GM18951 (cell line): Measurements from ENCODE around the gene ZNF804A.

Experiments used
- POLR2A ChIP-seq: IDR thresholded peaks from 4 replicates; pipeline ENCODE4 v1.6.1; 2011; ENCODE audit warnings: mild to moderate bottlenecking; ENCODE audit not compliant: insufficient read length, insufficient read depth; ENCODE audit errors: extremely low read depth
- in situ Hi-C: fragments of 300-500 bp; cut with MboI; formaldehyde crosslinking; loops from one replicate; pipeline ENCODE4 v1.12.0; 2022; ENCODE audit warnings: low sequenced_read_pairs, mixed read lengths, inconsistent platforms; ENCODE audit not compliant: unreplicated experiment

ZNF804A gene

GRCh38 chr2:184598316-184599053 lies at the start of gene ZNF804A:
Gene ZNF804A (plus strand): TSS chr2:184598529. CDS start chr2:184598960, 431 bp downstream.
- TF ChIP-seq POLR2A = peak; percentile 99
- in situ Hi-C loops = no loop called here

GRCh38 chr2:184549153-184549552 lies 49.2 kb upstream of the ZNF804A start:
- in situ Hi-C loops = no loop called here

GRCh38 chr2:184551626-184552025 lies 46.7 kb upstream of the ZNF804A start:
- in situ Hi-C loops = no loop called here
- TF ChIP-seq POLR2A = no peak

More at GRCh38 chr2:184549153-184549552, 49.2 kb upstream of the ZNF804A start:
- no peak for TF ChIP-seq POLR2A

- no peak for TF ChIP-seq POLR2A
- in situ Hi-C loops = no loop called here
Observed at GRCh38 chr2:184554736-184555135, 43.6 kb upstream of the ZNF804A start.

- TF ChIP-seq POLR2A = no peak
- in situ Hi-C loops = no loop called here
Observed at GRCh38 chr2:184555352-184555751, 43.0 kb upstream of the ZNF804A start.

GRCh38 chr2:184556639-184557038 lies 41.7 kb upstream of the ZNF804A start:
- in situ Hi-C loops = no loop called here

GRCh38 chr2:184558713-184559464 lies 39.4 kb upstream of the ZNF804A start:
- in situ Hi-C loops = no loop called here
- TF ChIP-seq POLR2A = no peak

More at GRCh38 chr2:184556639-184557038, 41.7 kb upstream of the ZNF804A start:
- TF ChIP-seq POLR2A = no peak

- TF ChIP-seq POLR2A = no peak
- in situ Hi-C loops = no loop called here
Observed at GRCh38 chr2:184560603-184561002, 37.7 kb upstream of the ZNF804A start.

- no peak for TF ChIP-seq POLR2A
- in situ Hi-C loops = no loop called here
Observed at GRCh38 chr2:184562532-184562931, 35.8 kb upstream of the ZNF804A start.

GRCh38 chr2:184564092-184564491 lies 34.2 kb upstream of the ZNF804A start:
- TF ChIP-seq POLR2A = no peak
- in situ Hi-C loops = no loop called here

GRCh38 chr2:184566716-184567115 lies 31.6 kb upstream of the ZNF804A start:
- in situ Hi-C loops = no loop called here

GRCh38 chr2:184577056-184577455 lies 21.3 kb upstream of the ZNF804A start:
- in situ Hi-C loops = no loop called here
- no peak for TF ChIP-seq POLR2A

More at GRCh38 chr2:184566716-184567115, 31.6 kb upstream of the ZNF804A start:
- no peak for TF ChIP-seq POLR2A

- in situ Hi-C loops = no loop called here
- TF ChIP-seq POLR2A = no peak
Observed at GRCh38 chr2:184577743-184578142, 20.6 kb upstream of the ZNF804A start.

GRCh38 chr2:184579226-184579625 lies 19.1 kb upstream of the ZNF804A start:
- in situ Hi-C loops = no loop called here
- TF ChIP-seq POLR2A = no peak
